NCI-H446 (cell line): ENCODE data around the gene TMPRSS9.
"Not testable (repeated sequence)": the region's sequence is repeated elsewhere in the genome, so short reads cannot be mapped to it uniquely, and the experiment has no call there.

Experiments used
- DNase-seq, 2 experiments: peaks; one replicate each; lab custom pipeline; 2025; lab: John Stamatoyannopoulos, UW

Gene TMPRSS9

GRCh38 chr19:2362046-2362969 is 2.2 kb downstream of the TMPRSS9 start:
- DNase-seq: no peak

GRCh38 chr19:2362970-2363300 is 2.9 kb downstream of the TMPRSS9 start:
- no peak for DNase-seq

DNA sequence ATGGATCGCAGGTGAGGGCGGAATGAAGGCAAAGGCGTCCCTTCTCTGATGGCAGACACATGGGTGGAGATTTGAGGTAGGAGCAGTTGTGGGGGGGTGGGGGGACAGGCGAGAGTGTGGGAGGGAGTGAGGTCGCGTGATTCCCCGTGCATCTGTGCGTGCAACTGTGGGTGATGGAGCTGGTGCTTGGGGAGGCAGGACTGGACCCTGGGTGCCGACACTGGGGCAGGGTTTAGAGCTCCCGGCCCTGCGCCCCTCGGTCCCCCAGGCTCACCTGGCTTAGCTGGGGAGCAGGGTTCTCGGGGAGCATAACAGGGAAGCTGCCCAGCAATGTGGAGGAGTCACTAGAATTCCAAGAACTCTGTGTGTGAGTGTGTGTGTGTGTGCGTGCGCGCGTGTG is 3.4 kb downstream of the TMPRSS9 start:
- no peak for DNase-seq

GRCh38 chr19:2365201-2365970 is 5.3 kb downstream of the TMPRSS9 start:
- DNase-seq: no peak

DNA sequence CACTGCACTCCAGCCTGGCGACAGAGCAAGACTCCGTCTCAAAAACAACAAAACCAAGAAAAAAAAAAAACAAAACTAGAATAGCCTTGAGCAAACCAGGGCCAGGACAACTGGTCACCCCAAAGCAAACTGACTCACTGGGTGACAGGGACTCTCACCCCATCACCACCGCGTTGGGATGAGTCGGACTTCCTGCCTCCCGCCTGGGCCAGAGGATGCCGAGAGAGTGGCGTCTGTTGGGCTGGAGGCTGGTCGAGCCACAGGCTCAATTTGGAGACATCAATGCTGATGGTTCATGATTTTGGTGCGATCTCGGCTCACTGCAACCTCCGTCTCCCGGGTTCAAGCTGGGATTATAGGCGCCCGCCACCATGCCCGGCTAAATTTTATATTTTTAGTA is 11.6 kb downstream of the TMPRSS9 start:
- no peak for DNase-seq

DNA sequence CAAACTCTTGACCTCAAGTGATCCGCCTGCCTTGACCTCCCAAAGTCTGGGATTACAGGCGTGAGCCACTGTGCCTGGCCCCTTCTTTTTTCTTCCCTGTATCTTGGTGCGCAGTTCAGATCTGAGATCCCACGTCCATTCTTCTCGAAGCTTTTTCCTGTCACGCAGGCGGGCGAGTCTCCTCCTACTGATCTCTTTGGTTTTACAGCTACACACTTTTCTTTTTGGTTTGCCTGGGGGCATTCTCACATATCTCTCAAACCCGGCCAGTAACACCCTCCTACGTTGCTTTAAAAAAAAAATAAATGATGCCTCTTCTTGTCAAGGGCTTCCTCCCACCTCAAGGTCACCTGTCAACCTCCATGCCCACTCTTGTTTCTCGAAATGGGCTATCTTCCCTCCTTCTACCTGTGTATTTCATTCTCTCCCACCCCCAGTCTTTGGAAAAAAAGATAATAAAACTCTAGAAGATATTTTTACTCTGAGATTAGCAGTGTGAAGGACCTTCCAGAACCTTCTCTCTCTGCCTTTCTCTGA is 12.1 kb downstream of the TMPRSS9 start:
- no peak for DNase-seq

GRCh38 chr19:2374808-2375207 is 14.7 kb downstream of the TMPRSS9 start:
- DNase-seq: no peak

DNA sequence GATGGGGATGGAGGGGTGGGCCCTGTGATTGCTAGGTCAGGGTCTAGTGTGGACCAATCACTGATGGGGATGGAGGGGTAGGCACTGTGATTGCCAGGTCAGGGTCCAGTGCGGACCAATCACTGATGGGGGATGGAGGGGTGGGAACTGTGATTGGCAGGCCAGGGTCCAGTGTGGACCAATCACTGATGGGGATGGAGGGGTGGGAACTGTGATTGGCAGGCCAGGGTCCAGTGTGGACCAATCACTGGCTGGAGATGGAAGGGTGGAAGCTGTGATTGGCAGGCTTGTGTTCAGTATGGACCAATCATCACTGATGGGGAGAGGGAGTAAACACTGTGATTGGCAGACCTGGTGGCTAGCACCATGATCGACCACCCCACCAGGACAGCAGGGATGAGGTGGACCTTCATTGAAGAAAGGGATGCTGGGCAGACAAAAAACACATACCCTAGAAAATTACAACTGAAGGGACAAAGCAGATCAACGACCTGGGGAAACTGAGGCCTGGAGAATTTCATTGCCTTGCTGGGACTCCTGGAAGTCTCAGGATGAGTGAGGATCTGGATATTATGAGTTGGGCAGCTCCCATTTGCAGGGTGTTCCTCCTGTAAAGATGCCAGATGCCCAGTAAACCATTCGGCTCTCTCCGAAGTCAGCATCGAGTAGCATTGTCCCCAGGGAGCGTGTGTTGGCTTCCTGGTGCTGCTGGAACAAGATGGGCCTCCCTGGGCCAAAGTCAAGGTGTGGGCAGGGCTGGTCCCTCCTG is 15.5 kb downstream of the TMPRSS9 start:
- DNase-seq: no peak

DNA sequence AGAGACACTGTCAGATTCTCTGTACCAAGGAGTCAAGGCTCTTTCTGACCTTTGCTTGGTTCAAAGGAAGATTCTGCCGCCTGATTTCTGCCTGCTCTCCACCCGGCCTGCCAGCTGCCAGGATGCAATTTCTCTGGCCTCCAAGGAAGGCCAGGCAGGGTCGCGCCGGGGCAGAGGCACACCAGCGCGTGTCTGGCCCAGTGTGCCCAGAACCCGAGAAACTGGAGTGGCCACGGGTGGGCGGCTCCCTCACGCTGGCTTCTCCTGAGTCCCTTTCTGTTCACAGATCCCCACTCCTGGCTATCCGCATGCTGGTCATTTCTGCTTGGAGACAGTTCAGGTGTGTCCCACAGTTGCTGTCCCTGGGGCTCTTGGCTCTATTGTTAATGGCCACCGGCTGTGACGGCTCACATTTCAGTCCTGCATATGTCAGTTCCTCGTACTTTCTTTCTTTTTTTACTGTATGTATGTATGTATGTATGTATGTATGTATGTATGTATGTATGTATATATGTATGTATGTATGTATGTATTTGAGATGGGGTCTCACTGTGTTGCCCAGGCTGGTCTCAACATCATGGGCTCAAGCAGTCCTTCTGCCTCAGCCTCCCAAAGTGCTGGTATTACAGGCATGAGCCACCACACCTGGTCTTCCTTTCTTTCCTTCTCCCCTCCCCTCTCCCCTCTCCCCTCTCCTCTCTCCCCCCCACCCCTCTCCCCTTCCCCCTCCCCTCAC is 16.9 kb downstream of the TMPRSS9 start:
- no peak for DNase-seq

DNA sequence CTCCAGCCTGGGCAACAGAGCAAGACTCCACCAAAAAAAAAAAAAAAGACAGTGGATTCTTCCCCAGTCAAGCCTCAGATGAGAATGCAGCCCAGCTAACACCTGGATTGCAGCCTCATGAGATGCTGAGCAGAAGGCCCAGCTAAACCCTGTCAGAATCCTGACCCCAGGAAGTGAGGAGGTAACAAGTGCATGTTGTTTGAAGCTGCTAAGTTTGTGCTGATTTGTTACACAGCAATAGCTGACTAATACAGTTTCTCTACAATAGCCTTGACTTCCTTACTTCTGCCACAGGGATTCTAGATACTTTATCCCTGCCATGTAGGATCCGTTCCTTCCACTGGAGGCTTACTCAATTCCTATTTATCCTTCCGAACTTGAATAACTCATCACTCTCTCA is 20.5 kb downstream of the TMPRSS9 start:
- no peak for DNase-seq

GRCh38 chr19:2381148-2381820 is 21.2 kb downstream of the TMPRSS9 start:
- DNase-seq: no peak

GRCh38 chr19:2382530-2383222 is 22.6 kb downstream of the TMPRSS9 start:
- no peak for DNase-seq

DNA sequence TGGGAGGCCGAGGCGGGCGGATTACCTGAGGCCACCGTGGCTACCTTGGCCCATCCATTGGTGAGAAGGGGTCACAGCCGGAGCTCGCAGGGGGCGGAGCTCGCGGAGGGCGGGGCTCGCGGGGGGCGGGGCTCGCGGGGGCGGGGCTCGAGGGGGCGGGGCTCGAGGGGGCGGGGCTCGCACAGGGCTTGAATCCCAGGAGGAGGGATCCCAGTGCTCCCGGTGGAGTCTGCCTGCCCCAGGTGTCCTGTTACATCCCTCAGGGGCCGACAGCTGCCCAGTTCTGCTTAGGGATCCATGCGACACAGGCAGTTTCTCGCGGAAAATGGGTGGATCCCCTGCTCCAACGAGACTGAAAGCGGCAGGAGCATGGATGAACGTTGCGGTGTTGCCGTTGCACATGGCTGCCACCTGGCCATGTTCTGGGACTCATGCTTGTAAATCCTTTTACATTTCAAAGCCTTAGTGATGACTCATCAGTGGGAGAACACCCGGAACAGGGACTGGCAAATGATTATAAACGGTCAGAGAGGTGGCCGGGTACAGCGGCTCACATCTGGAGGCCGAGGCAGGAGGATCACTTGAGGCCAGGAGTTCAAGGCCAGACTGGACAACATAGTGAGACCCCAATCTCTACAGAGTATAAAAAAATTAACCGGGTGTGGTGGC is 25.1 kb downstream of the TMPRSS9 start:
- peak in 1 of 2 experiments; percentile 57 for DNase-seq

DNA sequence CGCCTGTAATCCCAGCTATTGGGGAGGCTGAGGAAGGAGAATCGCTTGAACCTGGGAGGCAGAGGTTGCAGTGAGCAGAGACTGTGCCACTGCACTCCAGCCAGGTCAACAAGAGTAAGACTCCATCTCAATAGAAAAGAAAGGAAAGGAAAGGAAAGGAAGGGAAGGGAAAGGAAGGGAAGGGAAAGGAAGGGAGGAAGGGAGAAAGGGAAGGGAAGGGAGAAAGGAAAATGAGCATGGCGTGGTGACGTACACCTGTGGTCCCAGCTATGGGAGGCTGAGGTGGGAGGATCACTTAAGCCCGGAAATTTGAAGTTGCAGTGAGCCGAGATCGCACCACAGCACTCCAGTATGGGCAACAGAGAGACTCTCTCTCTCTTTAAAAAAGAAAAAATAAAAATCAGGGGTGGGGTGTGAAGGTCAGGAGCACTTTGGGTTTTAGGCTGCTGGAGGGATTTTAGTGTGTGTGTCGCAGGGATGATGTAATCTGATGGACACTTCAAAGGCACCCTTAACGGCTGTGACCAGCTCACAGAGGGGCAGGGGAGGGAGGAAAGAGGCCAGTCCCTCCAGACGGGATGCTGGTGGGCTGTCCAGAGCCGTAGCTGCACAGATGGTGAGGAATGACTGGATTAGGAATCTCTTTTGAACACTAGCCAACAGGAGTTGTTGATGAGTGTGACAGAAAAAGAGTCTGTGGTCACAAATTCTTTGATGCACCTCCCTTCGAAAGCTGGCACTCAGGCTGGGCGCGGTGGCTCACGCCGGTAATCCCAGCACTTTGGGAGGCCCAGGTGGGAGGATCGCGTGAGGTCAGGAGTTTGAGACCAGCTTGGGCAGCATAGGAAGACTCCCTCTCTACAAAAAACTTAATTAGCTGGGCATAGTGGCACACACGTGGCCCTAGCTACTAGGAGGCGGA is 27.6 kb downstream of the TMPRSS9 start:
- DNase-seq: no peak

DNA sequence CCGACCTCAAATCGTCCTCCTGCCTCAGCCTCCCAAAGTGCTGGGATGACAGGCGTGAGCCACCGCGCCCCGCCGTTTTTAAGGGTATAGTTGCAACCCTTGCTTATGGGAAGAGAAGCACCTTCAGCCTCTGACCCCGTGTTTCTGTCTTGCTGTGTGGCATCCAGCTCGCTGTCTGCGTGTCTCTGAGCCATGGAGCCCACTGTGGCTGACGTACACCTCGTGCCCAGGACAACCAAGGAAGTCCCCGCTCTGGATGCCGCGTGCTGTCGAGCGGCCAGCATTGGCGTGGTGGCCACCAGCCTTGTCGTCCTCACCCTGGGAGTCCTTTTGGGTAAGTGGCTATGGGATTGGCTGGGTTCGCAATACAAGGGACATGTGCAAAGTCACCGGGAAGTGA is 29.5 kb downstream of the TMPRSS9 start:
- DNase-seq: no peak

GRCh38 chr19:2391118-2391725 is 31.2 kb downstream of the TMPRSS9 start:
- peak; percentile 24 to 78 for DNase-seq

GRCh38 chr19:2392366-2392765 is 32.3 kb downstream of the TMPRSS9 start:
- DNase-seq: no peak

GRCh38 chr19:2392899-2393298 is 32.8 kb downstream of the TMPRSS9 start:
- DNase-seq: not testable (repeated sequence)
